ENCODE data around the gene UPP2. TPM values are rescaled to one million over a fixed set of nuclear protein-coding genes. Genes with fewer than 3 reads are reported as not detected.

Gene UPP2
- total and polyA plus RNA-seq, 2 of the 13 experiments (the other 11 are each of a cell fraction or from before 2014, with no cell fraction given): 0.07 to 0.28 TPM

DNA sequence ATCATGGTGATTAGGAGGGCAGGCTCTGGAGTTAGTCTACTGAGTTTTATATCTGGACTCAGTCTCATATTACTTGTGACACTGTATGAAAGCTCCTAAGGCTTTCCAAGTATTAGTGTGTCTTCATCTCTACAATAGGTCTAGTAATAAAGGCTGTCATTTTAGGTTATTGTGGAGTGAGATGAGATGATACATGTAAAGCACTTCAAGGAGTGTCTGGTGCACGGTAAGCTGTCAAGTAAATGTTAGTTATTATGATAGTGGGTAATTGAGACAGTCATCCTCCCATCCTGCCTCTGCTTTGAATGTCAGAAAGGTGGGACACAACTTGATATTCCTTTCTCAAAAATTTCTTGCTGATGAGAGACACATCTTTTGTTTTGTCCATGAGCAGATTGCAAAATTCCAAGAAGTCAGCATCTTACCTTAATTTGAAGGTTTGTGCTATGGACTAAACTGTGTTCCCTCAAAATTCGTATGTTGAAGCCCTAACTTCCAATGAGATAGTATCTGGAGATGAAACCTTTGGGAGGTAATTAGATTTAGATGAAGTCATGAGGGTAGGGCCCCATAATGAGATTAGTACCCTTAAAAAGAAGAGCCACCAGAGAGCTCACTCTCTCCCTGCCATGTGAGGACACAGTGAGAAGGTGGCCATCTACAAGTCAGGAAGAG, 41.4 kb upstream of the UPP2 start:
- FAIRE-seq: no peak
- TF ChIP-seq STAG1 (CRISPR knock-in tag; IDR thresholded peaks at IDR 0.05) (no peak), GATA4 (IDR thresholded peaks at IDR 0.05; ENCODE audit: borderline replicate concordance, low read depth) (no peak), ZNF333 (CRISPR knock-in tag; IDR thresholded peaks at IDR 0.05; ENCODE audit: borderline replicate concordance) (no peak), SATB2 (CRISPR knock-in tag; IDR thresholded peaks at IDR 0.05) (no peak), ZFP82 (CRISPR knock-in tag; IDR thresholded peaks at IDR 0.05; ENCODE audit: borderline replicate concordance) (no peak), PAWR (CRISPR knock-in tag; IDR thresholded peaks at IDR 0.05; ENCODE audit: borderline replicate concordance) (no peak), ZFP36L2 (CRISPR knock-in tag; IDR thresholded peaks at IDR 0.05) (no peak)
- TF ChIP-seq, protein P1, sequence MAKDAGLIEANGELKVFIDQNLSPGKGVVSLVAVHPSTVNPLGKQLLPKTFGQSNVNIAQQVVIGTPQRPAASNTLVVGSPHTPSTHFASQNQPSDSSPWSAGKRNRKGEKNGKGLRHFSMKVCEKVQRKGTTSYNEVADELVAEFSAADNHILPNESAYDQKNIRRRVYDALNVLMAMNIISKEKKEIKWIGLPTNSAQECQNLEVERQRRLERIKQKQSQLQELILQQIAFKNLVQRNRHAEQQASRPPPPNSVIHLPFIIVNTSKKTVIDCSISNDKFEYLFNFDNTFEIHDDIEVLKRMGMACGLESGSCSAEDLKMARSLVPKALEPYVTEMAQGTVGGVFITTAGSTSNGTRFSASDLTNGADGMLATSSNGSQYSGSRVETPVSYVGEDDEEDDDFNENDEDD (CRISPR knock-in tag; IDR thresholded peaks at IDR 0.05; ENCODE audit: borderline replicate concordance): no peak
- TF ChIP-seq, protein P2, sequence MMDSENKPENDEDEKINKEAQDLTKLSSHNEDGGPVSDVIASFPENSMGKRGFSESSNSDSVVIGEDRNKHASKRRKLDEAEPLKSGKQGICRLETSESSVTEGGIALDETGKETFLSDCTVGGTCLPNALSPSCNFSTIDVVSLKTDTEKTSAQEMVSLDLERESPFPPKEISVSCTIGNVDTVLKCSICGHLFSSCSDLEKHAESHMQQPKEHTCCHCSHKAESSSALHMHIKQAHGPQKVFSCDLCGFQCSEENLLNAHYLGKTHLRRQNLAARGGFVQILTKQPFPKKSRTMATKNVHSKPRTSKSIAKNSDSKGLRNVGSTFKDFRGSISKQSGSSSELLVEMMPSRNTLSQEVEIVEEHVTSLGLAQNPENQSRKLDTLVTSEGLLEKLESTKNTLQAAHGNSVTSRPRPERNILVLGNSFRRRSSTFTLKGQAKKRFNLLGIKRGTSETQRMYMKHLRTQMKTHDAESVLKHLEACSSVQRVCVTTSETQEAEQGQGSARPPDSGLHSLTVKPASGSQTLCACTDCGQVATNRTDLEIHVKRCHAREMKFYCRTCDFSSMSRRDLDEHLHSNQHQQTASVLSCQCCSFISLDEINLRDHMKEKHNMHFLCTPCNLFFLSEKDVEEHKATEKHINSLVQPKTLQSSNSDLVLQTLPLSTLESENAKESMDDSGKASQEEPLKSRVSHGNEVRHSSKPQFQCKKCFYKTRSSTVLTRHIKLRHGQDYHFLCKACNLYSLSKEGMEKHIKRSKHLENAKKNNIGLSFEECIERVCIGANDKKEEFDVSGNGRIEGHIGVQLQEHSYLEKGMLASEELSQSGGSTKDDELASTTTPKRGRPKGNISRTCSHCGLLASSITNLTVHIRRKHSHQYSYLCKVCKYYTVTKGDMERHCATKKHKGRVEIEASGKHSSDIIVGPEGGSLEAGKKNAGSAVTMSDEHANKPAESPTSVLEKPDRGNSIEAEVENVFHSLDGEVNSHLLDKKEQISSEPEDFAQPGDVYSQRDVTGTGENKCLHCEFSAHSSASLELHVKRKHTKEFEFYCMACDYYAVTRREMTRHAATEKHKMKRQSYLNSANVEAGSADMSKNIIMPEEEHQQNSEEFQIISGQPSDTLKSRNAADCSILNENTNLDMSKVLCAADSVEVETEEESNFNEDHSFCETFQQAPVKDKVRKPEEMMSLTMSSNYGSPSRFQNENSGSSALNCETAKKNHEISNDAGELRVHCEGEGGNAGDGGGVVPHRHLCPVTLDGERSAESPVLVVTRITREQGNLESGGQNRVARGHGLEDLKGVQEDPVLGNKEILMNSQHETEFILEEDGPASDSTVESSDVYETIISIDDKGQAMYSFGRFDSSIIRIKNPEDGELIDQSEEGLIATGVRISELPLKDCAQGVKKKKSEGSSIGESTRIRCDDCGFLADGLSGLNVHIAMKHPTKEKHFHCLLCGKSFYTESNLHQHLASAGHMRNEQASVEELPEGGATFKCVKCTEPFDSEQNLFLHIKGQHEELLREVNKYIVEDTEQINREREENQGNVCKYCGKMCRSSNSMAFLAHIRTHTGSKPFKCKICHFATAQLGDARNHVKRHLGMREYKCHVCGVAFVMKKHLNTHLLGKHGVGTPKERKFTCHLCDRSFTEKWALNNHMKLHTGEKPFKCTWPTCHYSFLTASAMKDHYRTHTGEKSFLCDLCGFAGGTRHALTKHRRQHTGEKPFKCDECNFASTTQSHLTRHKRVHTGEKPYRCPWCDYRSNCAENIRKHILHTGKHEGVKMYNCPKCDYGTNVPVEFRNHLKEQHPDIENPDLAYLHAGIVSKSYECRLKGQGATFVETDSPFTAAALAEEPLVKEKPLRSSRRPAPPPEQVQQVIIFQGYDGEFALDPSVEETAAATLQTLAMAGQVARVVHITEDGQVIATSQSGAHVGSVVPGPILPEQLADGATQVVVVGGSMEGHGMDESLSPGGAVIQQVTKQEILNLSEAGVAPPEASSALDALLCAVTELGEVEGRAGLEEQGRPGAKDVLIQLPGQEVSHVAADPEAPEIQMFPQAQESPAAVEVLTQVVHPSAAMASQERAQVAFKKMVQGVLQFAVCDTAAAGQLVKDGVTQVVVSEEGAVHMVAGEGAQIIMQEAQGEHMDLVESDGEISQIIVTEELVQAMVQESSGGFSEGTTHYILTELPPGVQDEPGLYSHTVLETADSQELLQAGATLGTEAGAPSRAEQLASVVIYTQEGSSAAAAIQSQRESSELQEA (CRISPR knock-in tag; IDR thresholded peaks at IDR 0.05; ENCODE audit: not compliant biosample characterization): no peak
- TF ChIP-seq, protein P3, sequence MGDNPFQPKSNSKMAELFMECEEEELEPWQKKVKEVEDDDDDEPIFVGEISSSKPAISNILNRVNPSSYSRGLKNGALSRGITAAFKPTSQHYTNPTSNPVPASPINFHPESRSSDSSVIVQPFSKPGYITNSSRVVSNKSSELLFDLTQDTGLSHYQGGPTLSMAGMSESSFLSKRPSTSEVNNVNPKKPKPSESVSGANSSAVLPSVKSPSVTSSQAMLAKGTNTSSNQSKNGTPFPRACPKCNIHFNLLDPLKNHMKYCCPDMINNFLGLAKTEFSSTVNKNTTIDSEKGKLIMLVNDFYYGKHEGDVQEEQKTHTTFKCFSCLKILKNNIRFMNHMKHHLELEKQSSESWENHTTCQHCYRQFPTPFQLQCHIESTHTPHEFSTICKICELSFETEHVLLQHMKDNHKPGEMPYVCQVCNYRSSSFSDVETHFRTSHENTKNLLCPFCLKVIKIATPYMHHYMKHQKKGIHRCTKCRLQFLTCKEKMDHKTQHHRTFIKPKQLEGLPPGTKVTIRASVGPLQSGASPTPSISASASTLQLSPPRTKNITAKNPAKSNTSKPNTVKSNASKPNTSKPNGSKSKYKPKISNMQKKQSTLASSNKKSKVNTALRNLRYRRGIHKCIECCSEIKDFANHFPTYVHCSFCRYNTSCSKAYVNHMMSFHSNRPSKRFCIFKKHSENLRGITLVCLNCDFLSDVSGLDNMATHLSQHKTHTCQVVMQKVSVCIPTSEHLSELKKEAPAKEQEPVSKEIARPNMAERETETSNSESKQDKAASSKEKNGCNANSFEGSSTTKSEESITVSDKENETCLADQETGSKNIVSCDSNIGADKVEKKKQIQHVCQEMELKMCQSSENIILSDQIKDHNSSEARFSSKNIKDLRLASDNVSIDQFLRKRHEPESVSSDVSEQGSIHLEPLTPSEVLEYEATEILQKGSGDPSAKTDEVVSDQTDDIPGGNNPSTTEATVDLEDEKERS (CRISPR knock-in tag; IDR thresholded peaks at IDR 0.05): no peak

More for the DNA sequence above, 41.4 kb upstream of the UPP2 start:
- H3K4me2 ChIP-seq (ENCODE audit: low read depth, low read length): no peak overlapping the region
- no peak overlapping the region for H3K9ac ChIP-seq (ENCODE audit: insufficient read depth, low read depth, low read length)
- H4K20me1 ChIP-seq (ENCODE audit: insufficient read depth, low read length): no peaks in the 10 kb centered on the region
- no peak overlapping the region for H2AFZ ChIP-seq (ENCODE audit: low read length)
- no peaks in the 10 kb centered on the region for H3K9me3 ChIP-seq (ENCODE audit: low read length)
- ChIA-PET CTCF (ENCODE audit: low intra/inter-chr PET ratio, low total read pairs) (no interaction called here), POLR2A (no interaction called here)
- no peak for ATAC-seq
- H3K27me3 ChIP-seq (ENCODE audit: control insufficient read depth in 1 of 2, insufficient read depth in 2 of 2, low read length in 2 of 2): peaks cover 1 to 4% of the 10 kb centered on the region in 2 experiments; a peak in 2 of 5 replicates
- in situ Hi-C loops (cut with HindIII; ENCODE audit: extremely low pct_ligation_motif_present, low pct_unique_long_range_greater_than_20kb): no loop called here
- H3K36me3 ChIP-seq (replicated peaks in 1 of 2; ENCODE audit: control insufficient read depth in 1 of 2, insufficient read depth in 2 of 2, low read length in 2 of 2): no peaks in the 10 kb centered on the region
- no peak overlapping the region for H3K27ac ChIP-seq (ENCODE audit: extremely low read length, insufficient read depth, low read length)
- BruUV-seq (replicated peaks): no TSS peak
- no peaks in the 10 kb centered on the region for H3K79me2 ChIP-seq (ENCODE audit: insufficient read depth, low read length)
- 13% methylated on average over 2 of the region's 2 CpGs for WGBS (ENCODE audit: low lambda C conversion rate)
- DNase-seq (ENCODE audit: low spot score): no peak
- peaks cover 8% of the 10 kb centered on the region for H3K4me1 ChIP-seq (ENCODE audit: insufficient read depth, low read length)
- no peak overlapping the region for H3K4me3 ChIP-seq (replicated peaks in 1 of 3; ENCODE audit: insufficient read depth in 1 of 3, low read depth in 2 of 3, low read length in 3 of 3)
- intact Hi-C loops (cut with micrococcal nuclease; ENCODE audit: unreplicated experiment): no loop called here
